Measurements from ENCODE around the gene PVR. TPM values are rescaled to one million over a fixed set of nuclear protein-coding genes. Genes with fewer than 3 reads are reported as not detected.
"Not testable (repeated sequence)": the region's sequence is repeated elsewhere in the genome, so short reads cannot be mapped to it uniquely, and the experiment has no call there.

Gene PVR
- total RNA-seq, 1 experiment from 2014 or later = 52.1 TPM

GRCh38 chr19:44668985-44669764 lies 25.5 kb downstream of the PVR start:
- POLR2A ChIA-PET (ENCODE audit: unreplicated experiment) = interaction anchor here (0.5 to 0.7 kb wide), 2 partner anchors 21 to 70 kb away, joined by 3 read pairs; no protein-coding TSS in a partner anchor
- no peaks in the 10 kb centered on the region for H3K9me3 ChIP-seq (ENCODE audit: insufficient read depth, low read depth)
- H3K27ac ChIP-seq = peak overlapping the region; percentile 38

GRCh38 chr19:44670027-44670426 lies 26.3 kb downstream of the PVR start:
- BruUV-seq (replicated peaks); H3K9me3 ChIP-seq (ENCODE audit: insufficient read depth, low read depth); CTCF ChIA-PET; H2AFZ ChIP-seq; POLR2A ChIA-PET (ENCODE audit: unreplicated experiment); H3K79me2 ChIP-seq (ENCODE audit: low read depth); intact Hi-C loops (cut with micrococcal nuclease; ENCODE audit: unreplicated experiment); DNase-seq; H3K4me3 ChIP-seq; H3K4me2 ChIP-seq; H3K36me3 ChIP-seq (ENCODE audit: low read depth); H3K9me2 ChIP-seq (ENCODE audit: insufficient read depth); H3K27me3 ChIP-seq (ENCODE audit: insufficient read depth, low read depth); H4K20me1 ChIP-seq (ENCODE audit: insufficient read depth): not testable (repeated sequence)
- H3K27ac ChIP-seq = peak overlapping the region; percentile 38
- peaks cover 30% of the 10 kb centered on the region for H3K4me1 ChIP-seq (replicated peaks; ENCODE audit: insufficient read depth)
- H3F3A ChIP-seq (ENCODE audit: insufficient read depth, low read depth) = peaks cover 61% of the 10 kb centered on the region

More at GRCh38 chr19:44668985-44669764, 25.5 kb downstream of the PVR start:
- CTCF ChIA-PET = interaction anchor here (0.6 kb wide), 1 partner anchor 15 kb away, joined by 3 read pairs; no protein-coding TSS in a partner anchor
- no peaks in the 10 kb centered on the region for H3K9me2 ChIP-seq (ENCODE audit: insufficient read depth)
- H3K4me3 ChIP-seq = no peak overlapping the region
- BruUV-seq (replicated peaks) = no TSS peak
- H3K36me3 ChIP-seq (ENCODE audit: low read depth) = no peaks in the 10 kb centered on the region
- DNase-seq = peak in 1 of 2 experiments; percentile 57
- peaks cover 67% of the 10 kb centered on the region for H3F3A ChIP-seq (ENCODE audit: insufficient read depth, low read depth)
- TF ChIP-seq EZH2 (IDR thresholded peaks at IDR 0.05; ENCODE audit: low read depth) (no peak), CTCF (conservative IDR thresholded peaks at IDR 0.05) (no peak)
- no peaks in the 10 kb centered on the region for H3K79me2 ChIP-seq (ENCODE audit: low read depth)
- H3K27me3 ChIP-seq (ENCODE audit: insufficient read depth, low read depth) = no peaks in the 10 kb centered on the region
- no peak overlapping the region for H2AFZ ChIP-seq
- H3K4me1 ChIP-seq (replicated peaks; ENCODE audit: insufficient read depth) = peaks cover 30% of the 10 kb centered on the region
- H3K4me2 ChIP-seq = no peak overlapping the region
- H4K20me1 ChIP-seq (ENCODE audit: insufficient read depth) = no peaks in the 10 kb centered on the region; the same call in 1 of the 2 replicates
- intact Hi-C loops (cut with micrococcal nuclease; ENCODE audit: unreplicated experiment) = no loop called here

- DNase-seq = peak; percentile 52 to 91
- no TSS peak for BruUV-seq (replicated peaks)
Observed at GRCh38 chr19:44671400-44671799, 27.7 kb downstream of the PVR start, which contains the start of gene CEACAM19. TSS of gene CEACAM19 (plus strand) at chr19:44671482. CDS start at chr19:44671932, 450 bp downstream.

More at GRCh38 chr19:44671400-44671799, 27.7 kb downstream of the PVR start, which contains the start of gene CEACAM19:
- peak within 1 kb of the TSS; percentile 57 for H3K27ac ChIP-seq
- H3K36me3 ChIP-seq (ENCODE audit: low read depth) = no peaks in the 10 kb centered on the region
- no peaks in the 10 kb centered on the region for H4K20me1 ChIP-seq (ENCODE audit: insufficient read depth)
- H3K27me3 ChIP-seq (ENCODE audit: insufficient read depth, low read depth) = no peaks in the 10 kb centered on the region
- H3K4me2 ChIP-seq = peak within 1 kb of the TSS; percentile 53
- no peak within 1 kb of the TSS for H3K4me3 ChIP-seq
- H2AFZ ChIP-seq = no peak within 1 kb of the TSS
- peaks cover 32% of the 10 kb centered on the region for H3K4me1 ChIP-seq (replicated peaks; ENCODE audit: insufficient read depth)
- POLR2A ChIA-PET (ENCODE audit: unreplicated experiment) = no interaction called here
- intact Hi-C loops (cut with micrococcal nuclease; ENCODE audit: unreplicated experiment) = no loop called here
- no peaks in the 10 kb centered on the region for H3K9me2 ChIP-seq (ENCODE audit: insufficient read depth)
- TF ChIP-seq CTCF (conservative IDR thresholded peaks at IDR 0.05) = no peak
- TF ChIP-seq EZH2 (IDR thresholded peaks at IDR 0.05; ENCODE audit: low read depth) = no peak
- no peaks in the 10 kb centered on the region for H3K79me2 ChIP-seq (ENCODE audit: low read depth)
- CTCF ChIA-PET = no interaction called here
- H3K9me3 ChIP-seq (ENCODE audit: insufficient read depth, low read depth) = no peaks in the 10 kb centered on the region
- peaks cover 59% of the 10 kb centered on the region for H3F3A ChIP-seq (ENCODE audit: insufficient read depth, low read depth)
